GM06990 (cell line): ENCODE data around the gene KCNE1.

Experiments used
- DNase-seq: peaks from one replicate; pipeline ENCODE4 v3.0.0-alpha.2; 2011; ENCODE audit not compliant: insufficient read length; ENCODE audit errors: extremely low read depth
- H3K27me3 ChIP-seq: replicated peaks from 2 replicates; pipeline ENCODE4 v1.6.0; 2011; ENCODE audit warnings: low read length; ENCODE audit not compliant: control insufficient read depth, insufficient read depth
- H3K36me3 ChIP-seq: 2 replicates; pipeline ENCODE4 v1.5.1; 2011; ENCODE audit warnings: low read length; ENCODE audit not compliant: control insufficient read depth, insufficient read depth
- H3K4me3 ChIP-seq: replicated peaks from 2 replicates; pipeline ENCODE4 v1.5.1; 2011; ENCODE audit warnings: low read depth, mild to moderate bottlenecking, control low read depth, low read length
- TF ChIP-seq, protein P1 (sequence below): IDR thresholded peaks from 2 replicates; pipeline ENCODE4 v1.5.1; 2011; ENCODE audit warnings: low read length, control low read depth, mild to moderate bottlenecking, inconsistent platforms; ENCODE audit not compliant: insufficient read depth, poor library complexity, severe bottlenecking

KCNE1 gene

GRCh38 chr21:34510148-34511142 lies 1.6 kb downstream of the KCNE1 start:
- H3K36me3 ChIP-seq: no peaks in the 10 kb centered on the region
- H3K27me3 ChIP-seq: no peaks in the 10 kb centered on the region
- TF ChIP-seq, protein P1, sequence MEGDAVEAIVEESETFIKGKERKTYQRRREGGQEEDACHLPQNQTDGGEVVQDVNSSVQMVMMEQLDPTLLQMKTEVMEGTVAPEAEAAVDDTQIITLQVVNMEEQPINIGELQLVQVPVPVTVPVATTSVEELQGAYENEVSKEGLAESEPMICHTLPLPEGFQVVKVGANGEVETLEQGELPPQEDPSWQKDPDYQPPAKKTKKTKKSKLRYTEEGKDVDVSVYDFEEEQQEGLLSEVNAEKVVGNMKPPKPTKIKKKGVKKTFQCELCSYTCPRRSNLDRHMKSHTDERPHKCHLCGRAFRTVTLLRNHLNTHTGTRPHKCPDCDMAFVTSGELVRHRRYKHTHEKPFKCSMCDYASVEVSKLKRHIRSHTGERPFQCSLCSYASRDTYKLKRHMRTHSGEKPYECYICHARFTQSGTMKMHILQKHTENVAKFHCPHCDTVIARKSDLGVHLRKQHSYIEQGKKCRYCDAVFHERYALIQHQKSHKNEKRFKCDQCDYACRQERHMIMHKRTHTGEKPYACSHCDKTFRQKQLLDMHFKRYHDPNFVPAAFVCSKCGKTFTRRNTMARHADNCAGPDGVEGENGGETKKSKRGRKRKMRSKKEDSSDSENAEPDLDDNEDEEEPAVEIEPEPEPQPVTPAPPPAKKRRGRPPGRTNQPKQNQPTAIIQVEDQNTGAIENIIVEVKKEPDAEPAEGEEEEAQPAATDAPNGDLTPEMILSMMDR: peak; percentile 80
- no peak overlapping the region for H3K4me3 ChIP-seq
- peak; percentile 49 for DNase-seq

DNA sequence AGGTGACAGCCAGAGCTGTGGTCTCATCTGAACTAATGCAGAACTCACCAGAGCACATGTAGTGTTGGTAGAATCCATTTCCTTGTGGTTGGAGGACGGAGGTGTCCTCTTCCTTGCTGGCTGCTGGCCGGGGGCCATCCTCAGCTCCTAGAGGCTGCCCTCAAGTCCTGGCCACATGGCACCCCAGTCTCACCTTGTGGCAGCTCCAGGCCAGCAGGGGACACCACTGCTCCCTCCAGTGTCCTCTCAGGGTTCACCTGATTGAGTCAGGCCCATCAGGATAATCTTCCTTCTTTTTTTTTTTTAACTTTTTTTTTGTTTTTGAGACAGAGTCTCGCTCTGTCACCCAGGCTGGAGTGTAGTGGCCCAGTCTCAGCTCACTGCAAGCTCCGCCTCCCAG lies 2.9 kb downstream of the KCNE1 start:
- H3K36me3 ChIP-seq: no peaks in the 10 kb centered on the region
- no peak overlapping the region for H3K4me3 ChIP-seq
- H3K27me3 ChIP-seq: no peaks in the 10 kb centered on the region
- DNase-seq: no peak
- TF ChIP-seq, protein P1: peak; percentile 55

GRCh38 chr21:34504595-34504994 lies 7.4 kb downstream of the KCNE1 start:
- no peaks in the 10 kb centered on the region; the same call in 1 of the 2 replicates for H3K27me3 ChIP-seq
- no peak for DNase-seq
- no peaks in the 10 kb centered on the region for H3K36me3 ChIP-seq
- no peak overlapping the region for H3K4me3 ChIP-seq
- TF ChIP-seq, protein P1: no peak

DNA sequence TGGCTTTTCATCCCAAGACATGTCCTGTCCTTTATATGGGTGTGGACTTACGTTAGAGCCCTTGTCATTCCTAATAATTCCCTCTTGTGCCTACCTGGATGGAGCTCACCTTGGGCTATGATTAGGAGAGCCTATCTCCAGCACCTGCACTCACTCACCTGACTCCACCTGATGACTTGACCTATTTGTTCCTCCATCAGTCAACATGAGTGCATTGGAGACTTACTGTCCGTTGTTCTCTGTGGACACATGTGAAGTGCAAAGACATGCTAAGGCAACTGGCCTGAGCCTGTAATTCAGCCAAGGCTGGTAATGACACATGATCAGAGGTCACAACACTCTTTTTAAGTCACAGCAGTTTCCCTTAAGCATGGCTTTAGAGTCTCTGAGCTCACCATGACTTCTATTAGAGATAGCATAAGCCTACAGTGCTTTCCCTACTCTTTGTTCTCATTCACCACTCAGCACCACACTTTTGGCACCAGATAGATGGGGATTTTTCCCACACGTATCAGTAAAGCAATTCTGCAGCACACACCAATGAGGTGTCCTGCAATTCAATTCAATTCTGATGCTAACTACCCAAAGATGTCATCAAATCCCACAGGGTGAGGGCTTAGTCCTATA lies 9.4 kb downstream of the KCNE1 start:
- TF ChIP-seq, protein P1: no peak
- Histone ChIP-seq H3K36me3 (no peaks in the 10 kb centered on the region), H3K27me3 (no peaks in the 10 kb centered on the region; the same call in 1 of the 2 replicates), H3K4me3 (no peak overlapping the region)
- no peak for DNase-seq

GRCh38 chr21:34501716-34502115 lies 10.3 kb downstream of the KCNE1 start:
- Histone ChIP-seq H3K27me3 (no peaks in the 10 kb centered on the region; the same call in 1 of the 2 replicates), H3K36me3 (no peaks in the 10 kb centered on the region), H3K4me3 (no peak overlapping the region)
- no peak for DNase-seq
- TF ChIP-seq, protein P1: no peak
